OCI-M2 (cell line): ENCODE results near the gene CMPK1.

Source experiments
- DNase-seq: peaks from one replicate; lab custom pipeline; 2025; ENCODE audit not compliant: unreplicated experiment; lab: John Stamatoyannopoulos, UW

CMPK1 gene

DNA sequence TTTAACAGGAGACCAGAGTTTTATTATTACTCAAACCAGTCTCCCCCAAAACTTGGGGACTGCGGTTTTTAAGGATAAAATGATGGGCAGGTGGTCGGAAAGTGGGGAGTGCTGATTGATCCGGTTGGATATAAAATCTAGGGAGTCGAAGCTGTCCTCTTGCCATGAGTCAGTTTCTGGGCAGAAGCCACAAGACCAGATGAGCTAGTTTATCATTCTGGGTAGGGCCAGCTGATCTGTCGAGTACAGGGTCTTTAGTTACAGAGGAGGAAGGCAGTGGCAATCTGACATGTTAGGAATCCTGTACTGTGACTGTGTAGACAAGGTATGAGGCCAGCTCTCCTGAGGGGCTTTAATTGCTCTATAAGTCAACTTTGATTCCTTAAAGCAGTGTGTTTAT is 59.6 kb downstream of the CMPK1 start:
- no peak for DNase-seq

GRCh38 chr1:47395433-47395832 is 61.8 kb downstream of the CMPK1 start:
- DNase-seq = no peak

DNA sequence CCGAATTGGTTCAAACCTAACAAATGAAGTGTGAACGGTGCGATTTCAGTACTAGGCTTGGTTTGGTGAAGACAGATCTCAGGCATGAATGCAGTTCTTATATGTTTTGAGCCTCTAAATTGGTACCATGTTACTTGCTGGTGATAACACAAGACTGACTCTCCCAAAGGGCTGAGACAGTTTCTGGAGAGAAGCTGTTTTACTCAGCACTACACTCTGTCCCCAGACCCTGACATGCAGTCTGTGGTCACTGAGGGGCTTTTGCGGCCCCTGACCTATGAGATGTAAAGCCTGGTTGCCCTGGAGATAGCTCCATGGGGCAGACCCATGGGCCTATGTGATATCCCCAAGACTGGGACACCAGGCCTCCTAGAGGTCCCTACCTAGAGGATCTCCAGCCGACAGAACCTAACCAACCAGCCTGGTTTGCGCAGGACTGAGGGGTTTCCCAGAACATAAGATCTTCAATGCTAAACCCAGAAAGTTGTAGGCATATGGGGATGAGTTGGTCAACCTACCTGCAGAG is 63.1 kb downstream of the CMPK1 start:
- no peak for DNase-seq

- no peak for DNase-seq
Measured at GRCh38 chr1:47399138-47399845, 65.7 kb downstream of the CMPK1 start.

DNA sequence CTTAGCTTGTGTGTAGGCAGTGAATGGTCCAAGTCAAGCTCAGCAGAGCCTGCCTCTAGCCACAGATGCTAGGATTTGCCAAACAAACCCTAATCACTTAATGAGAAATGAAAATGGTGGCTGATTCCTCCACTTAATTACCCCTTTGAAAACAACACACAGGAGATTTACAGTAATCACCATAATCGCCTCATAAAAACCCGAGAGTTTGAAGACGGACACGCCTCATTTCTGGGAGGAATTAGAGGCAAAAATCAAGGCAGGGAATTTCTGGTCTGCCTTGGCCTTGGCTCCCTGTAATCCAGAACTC is 66.2 kb downstream of the CMPK1 start:
- DNase-seq = no peak

DNA sequence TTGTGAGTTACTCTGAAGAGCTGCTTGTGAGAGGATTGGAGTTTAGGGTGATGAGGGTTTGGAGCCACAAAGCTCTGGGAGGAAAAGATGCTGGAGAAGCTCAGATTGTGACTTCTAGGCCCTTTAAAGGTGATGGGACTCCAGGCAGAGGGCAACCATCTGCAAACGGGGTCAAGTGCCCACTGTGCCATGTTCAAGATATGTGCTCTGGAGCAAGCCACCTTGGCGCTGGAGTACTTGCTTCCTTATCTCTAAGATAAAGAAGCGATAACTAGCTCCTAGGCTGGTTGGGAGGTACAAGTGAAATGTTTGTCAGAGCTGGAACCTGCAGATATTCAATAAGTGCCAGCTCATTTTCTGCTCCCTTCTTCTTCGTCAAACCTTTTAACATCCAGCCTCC is 68.2 kb downstream of the CMPK1 start:
- no peak for DNase-seq

DNA sequence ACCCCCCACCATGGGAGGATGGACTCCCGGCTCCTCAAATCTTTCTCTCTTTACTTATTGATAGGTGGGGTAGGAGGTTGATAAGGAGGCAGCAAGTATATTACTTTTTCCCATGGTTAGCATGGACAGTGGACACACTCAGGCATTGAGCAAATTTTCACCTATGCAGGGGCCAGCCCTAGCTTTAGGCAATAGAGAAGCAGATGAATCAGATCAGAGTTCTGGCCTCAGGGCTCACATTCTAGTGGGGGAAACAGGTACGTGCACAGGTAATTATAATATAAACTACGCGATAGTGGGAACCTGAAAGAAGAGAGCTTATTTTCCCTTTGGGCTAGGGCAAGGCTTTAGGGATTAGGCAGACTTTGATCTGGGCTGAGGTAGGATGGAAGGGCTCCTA is 69.0 kb downstream of the CMPK1 start:
- DNase-seq = no peak

GRCh38 chr1:47403321-47403910 is 69.8 kb downstream of the CMPK1 start:
- no peak for DNase-seq

GRCh38 chr1:47405697-47406096 is 72.1 kb downstream of the CMPK1 start:
- no peak for DNase-seq

GRCh38 chr1:47406966-47407365 is 73.4 kb downstream of the CMPK1 start:
- no peak for DNase-seq

DNA sequence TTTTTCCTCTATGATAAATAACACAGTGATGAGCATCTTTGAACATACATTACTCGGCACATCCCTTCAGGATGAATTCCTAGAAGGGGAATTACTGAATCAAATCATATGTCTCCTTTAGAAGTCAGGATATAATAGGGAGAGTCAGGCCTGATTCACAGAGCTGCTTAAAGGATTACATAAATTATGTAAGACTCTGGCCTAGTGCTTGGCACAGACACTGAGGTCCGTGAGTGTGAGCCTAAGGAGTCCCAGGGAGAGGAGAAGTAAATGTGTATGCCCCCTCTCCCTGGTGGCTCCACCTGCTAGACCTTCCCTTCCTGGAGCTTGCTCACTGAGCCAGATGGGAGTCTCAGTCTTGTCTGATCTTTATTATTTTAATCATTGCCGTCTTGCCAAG is 73.9 kb downstream of the CMPK1 start:
- no peak for DNase-seq

DNA sequence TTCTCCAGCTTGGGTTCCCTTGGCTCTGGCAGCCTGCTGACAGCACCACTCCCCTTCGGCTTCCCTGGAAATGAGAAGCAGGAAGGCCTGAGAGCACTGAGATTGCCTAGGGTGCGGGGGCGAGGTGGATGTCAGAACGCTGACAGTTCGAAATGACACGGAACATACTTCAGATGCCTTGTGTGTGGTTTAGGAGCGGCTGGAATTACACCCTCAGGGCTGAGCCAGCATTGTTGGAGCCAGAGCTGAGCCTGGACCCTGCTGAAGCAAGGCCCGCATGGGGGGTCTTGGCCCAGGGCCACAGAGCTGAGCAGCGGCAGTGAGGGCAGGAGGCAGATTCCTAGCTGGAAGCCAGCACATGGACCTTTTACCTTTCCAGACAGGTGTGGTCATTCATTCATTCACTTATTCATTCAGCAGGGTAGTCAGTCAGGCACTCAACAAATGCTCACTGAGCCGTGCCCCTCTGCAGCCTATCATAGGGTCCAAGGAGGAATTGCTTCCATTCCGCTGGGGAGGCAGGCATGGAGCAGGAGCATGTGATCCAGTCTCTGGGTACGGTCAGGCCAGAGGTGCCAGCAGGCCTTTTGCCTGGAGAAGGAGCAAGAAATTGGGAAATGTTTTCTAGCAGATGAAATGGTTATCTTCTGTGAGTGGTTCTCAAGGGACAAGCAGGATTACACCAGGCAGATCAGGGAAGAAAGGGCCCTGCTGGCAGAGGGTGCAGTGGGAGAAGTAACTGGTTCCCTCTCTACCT is 75.9 kb downstream of the CMPK1 start:
- no peak for DNase-seq

DNA sequence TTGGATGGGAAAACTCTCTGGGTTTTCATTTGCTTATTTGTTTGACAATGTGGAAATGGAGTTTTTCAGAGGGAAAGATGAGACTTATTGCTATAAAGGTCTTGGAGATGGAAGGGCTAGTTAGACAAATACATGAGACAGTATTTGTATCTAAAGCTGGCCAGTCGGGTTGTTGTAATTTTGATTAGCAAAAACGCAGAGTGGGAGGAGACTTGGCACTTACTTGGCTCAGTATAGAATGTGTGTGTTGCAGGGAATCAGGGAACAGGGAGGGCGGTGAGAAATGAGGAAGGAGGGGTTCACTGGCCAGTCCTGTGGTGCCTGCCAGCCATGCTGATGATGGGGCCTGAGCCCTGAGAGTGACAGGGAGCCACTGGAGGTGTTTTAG is 76.5 kb downstream of the CMPK1 start:
- no peak for DNase-seq

- no peak for DNase-seq
Measured at GRCh38 chr1:47411436-47411835, 77.8 kb downstream of the CMPK1 start.

- DNase-seq = no peak
Measured at GRCh38 chr1:47412437-47412836, 78.8 kb downstream of the CMPK1 start.

DNA sequence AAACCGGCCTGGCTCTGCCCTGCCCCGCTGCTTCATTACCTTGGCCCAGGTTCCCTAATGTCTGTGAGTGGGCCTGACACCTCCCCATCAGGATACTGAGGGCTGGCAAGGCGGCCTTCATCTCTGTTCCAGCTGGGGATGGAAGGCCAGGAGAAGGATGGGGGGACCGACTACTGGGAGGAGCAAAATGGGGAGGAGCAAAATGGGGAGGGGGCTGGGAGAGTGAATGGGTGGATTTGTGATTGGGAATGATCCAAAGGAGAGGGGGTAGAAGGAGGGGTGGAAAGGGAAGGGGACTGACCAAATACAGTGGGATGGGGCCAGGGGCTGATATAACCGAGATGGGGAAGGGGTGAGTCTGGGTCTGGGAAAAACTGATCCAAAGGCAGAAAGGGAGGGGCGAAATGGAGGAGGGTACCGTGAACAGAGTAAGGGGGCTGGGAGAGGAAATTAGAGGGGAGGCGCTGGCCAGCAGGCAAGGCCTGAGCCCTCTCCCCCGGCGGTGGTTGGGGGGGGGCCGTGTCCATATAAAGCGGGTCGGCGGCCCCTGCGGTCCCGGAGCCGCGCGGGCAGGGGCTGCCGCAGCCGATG is 82.2 kb downstream of the CMPK1 start, which contains the start of gene FOXE3:
Gene FOXE3 (plus strand): TSS at position 558 of the 591 bp plus-strand sequence. CDS start 31 bp downstream, at position 589.
- DNase-seq = no peak

DNA sequence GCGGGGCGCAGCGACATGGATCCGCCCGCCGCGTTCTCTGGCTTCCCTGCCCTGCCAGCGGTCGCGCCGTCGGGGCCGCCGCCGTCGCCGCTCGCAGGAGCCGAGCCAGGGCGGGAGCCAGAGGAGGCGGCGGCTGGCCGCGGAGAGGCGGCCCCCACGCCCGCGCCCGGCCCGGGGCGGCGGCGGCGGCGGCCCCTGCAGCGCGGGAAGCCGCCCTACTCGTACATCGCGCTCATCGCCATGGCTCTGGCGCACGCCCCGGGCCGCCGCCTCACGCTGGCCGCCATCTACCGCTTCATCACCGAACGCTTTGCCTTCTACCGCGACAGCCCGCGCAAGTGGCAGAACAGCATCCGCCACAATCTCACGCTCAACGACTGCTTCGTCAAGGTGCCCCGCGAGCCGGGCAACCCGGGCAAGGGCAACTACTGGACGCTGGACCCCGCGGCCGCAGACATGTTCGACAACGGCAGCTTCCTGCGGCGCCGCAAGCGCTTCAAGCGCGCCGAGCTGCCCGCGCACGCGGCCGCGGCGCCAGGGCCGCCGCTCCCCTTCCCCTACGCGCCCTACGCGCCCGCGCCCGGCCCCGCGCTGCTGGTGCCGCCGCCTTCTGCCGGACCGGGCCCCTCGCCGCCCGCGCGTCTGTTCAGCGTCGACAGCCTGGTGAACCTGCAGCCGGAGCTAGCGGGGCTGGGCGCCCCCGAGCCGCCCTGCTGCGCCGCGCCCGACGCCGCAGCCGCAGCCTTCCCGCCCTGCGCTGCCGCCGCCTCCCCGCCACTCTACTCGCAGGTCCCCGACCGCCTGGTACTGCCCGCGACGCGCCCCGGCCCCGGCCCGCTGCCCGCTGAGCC is 83.0 kb downstream of the CMPK1 start:
- DNase-seq = no peak

- no peak for DNase-seq
Measured at GRCh38 chr1:47417170-47418044, 83.8 kb downstream of the CMPK1 start.

DNA sequence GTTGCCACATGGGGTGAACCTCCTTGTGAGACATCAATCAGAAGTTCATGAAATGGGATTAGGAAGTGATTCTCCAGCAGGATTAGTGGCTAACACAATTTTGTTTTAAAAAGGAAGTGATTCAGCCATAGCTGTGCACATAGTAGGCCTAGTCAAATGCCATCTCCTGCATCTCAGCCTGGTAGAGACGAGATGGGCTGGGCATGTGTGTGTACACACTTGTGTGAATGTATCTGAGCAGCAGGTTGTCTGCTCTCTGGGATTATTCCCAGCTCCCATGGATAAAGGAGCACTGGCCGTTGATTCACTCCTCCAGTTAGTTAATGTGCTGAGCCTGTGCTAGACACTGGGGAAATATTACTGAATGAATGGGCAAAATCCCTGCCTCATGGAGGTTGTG is 84.5 kb downstream of the CMPK1 start:
- no peak for DNase-seq
